Measurements from ENCODE around the gene MS4A6A.
"Not testable (repeated sequence)": the region's sequence is repeated elsewhere in the genome, so short reads cannot be mapped to it uniquely, and the experiment has no call there.

MS4A6A gene

DNA sequence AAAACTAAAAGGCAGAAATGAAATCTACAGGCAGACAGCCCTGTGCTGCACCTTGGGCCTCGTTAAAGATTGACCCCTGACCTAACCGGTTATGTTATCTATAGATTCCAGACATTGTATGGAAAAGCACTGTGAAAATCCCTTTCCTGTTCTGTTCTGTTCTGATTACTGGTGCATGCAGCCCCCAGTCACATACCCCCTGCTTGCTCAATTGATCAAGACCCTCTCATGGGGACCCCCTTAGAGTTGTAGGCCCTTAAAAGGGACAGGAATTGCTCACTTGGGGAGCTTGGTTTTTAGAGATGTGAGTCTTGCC, 2.6 kb upstream of the MS4A6A start:
- peak overlapping the region in 10 of 21 experiments; percentile 8 to 75 (median 38) for H3K27ac ChIP-seq
- H3K4me3 ChIP-seq, result not testable (repeated sequence)

DNA sequence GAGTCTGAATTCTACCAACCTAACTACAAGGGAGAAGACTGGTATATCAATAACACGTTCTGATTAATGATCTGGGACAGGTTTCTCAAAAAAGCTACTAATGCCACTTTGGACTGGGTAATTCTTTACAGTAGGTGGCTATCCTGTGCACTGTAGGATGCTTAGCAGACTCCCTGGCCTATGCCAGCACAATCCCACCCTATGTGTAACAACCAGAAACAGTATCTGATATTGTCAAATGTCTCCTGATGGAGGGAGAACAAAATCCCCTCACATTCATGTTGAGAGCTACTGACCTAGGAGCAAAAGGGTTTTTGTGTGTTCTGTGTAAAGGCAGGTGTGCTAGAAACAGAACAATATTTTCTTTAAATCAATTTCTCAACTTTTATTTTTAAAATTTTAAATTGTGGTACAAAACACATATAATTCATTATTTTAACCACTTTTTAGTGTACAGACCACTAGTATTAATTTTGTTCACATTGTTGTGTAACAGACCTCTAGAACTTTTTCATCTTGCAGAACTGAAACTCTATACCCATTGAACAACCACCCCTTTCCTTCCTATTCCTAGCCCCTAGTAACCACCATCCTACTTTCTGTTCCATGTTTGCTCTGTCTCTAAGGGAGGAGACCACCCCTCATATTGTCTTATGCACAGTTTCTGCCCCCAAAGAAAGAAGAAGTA, 2.1 kb upstream of the MS4A6A start:
- Histone ChIP-seq H3K4me3 (no peak overlapping the region), H3K27ac (peak overlapping the region in 9 of 21 experiments; percentile 15 to 79 (median 43))

DNA sequence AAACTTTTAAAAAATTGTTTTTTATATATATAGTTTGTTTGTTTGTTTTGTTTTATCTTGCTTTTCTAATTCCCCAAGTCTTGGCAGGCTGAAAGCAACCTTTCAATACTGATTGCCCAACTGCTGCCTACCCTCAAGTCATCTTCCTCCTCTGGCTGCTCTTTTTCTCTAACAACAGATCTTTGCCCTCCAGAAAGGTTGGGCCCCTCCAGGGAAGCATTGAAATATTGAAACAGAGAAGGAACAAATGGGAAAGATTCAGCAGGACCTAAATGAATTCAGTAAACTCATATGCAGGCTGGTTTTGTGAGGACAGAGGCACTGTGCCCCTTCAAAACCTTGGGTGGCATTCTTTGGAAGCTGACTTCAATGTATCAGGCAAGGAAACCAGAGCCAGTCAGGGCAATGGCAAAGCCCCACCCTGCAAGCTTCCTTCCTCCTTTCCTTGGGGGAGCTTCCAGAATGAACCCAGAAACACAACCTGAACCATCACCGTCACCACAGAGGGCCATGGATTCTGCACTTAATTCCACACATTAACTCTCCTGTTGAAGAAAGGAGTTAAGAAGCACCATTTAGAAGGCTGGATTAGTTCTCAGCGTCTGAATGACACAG, 815 bp upstream of the MS4A6A start:
- H3K27ac ChIP-seq, result peak overlapping the region in 13 of 21 experiments; percentile 1 to 79 (median 44)
- H3K4me3 ChIP-seq, result no peak overlapping the region

DNA sequence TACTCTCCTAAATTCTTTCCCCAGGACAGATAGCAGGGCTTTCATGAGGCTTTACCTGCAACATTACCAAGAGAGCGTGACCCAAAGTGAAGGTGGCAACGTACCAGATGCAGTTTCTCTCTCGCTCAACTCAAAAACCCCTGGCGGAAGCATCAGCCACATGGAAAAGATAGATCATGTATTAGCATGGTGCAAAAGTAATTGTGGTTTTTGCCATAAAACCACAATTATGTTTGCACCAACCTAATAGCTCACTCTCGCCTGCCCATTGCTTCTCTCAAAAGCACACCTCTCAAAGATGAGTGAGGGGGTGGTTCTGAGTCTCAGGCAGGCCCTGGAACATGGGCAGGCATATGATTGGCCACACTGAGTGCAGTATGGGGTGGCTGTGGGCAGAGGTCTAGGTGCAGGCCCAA, 7.0 kb downstream of the MS4A6A start:
- Histone ChIP-seq H3K27ac (no peak overlapping the region), H3K4me3 (no peak overlapping the region)

DNA sequence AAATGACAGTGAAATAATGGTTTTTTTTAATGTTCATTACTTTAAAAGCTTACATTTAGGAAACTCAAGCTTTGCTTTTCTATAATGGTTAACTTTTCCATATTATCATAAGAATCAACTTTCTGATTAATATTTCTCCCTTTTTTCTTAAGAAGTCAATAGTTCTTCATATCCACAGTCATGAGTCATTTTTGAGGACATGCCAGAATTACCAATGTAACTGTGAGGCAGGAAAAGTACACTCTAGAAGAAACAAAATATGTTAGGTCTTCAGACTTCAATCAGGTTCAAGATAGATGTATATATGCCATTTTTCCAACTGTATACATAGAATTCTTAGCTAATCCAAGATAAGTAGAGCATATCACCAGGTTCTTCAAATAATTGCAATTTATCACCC, 10.9 kb downstream of the MS4A6A start:
- Histone ChIP-seq H3K27ac (no peak overlapping the region), H3K4me3 (no peak overlapping the region)

DNA sequence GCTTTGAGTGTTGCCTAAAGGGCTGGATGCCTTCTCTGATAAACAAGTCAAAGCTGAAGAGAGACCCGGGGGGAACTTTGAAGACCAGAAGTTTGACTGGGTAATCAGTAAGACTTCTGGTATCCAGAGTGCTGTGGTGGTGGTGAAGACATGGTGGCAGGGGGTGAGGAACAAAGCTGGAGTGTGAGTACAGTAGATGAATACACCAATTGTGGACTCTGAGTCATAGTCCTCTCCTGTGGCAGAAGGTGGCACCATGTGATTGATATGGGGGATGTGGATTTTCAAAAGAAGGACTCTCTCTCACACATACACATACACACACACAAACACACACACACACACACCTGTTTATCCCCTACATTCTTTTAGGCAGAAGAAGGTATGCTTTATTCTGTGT, 12.3 kb downstream of the MS4A6A start:
- no peak overlapping the region for H3K27ac ChIP-seq
- H3K4me3 ChIP-seq, result no peak overlapping the region

DNA sequence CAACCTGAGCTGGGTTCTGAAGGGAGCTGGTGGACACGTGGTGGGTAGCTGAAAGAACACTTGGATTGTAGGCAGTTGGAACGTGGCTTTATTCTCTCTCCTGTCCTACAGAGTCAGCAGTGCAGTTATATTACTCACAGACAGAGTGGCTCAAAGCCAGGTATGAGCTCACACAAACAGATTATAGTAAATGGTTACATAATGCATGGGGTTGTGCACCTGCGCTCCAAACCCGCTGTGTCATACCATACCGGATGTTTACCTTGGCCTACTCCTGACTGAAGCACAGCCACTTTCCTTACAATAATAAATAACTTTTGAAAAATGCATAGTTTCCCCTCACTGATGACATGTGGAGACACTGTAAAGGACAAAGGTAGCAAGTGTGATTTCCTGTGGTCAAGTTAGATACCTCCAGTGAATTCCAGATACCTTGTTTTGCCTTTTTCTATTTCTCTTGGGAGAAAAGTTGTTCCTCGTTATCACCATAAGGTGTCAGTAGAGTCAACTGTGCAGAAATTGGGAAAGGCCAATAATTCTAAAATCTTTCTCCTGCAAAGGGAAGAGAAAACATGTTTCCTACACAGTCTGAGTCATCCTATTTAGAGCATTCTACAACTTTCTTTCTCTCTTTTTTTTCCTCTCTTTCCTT, 13.5 kb downstream of the MS4A6A start:
- no peak overlapping the region for H3K4me3 ChIP-seq
- H3K27ac ChIP-seq, result no peak overlapping the region

DNA sequence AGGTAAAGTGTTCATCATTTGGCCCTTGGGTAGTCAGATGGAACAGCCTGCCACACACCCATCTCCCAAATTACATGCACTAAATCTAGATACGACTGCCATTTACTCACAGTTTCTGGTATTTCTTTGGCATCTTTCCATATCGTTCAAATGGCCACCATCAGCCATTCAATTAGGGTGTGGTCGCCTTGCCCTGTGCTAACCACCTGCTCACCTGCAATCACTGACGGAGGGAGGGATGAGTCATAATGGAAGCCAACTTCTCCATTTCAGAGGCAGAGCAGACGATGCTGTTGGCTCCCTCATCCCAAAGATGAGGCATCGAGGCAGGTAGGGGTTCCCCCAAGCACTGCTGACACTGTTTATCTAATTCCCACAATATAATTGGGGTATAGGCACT, 14.6 kb downstream of the MS4A6A start:
- H3K27ac ChIP-seq, result no peak overlapping the region
- no peak overlapping the region for H3K4me3 ChIP-seq

DNA sequence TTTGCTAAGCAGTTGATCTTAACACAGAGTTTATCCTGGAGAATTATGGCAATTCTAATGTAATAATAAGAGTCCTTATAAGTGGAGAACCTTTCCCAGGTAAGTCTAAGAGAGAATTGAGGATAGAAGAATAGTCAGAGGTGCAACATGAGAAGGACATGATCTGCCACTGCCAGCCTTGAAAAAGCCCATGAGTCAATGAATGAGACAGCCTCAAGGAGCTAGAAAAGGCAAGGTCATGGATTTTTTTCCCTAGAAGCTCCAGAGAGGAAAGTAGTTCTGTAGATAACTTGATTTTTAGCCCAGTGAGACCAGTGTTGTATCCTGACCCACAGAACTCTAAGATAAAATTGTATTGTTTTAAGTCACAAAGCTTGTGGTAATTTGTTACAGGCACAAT, 16.9 kb downstream of the MS4A6A start:
- H3K27ac ChIP-seq, result no peak overlapping the region
- H3K4me3 ChIP-seq, result no peak overlapping the region

DNA sequence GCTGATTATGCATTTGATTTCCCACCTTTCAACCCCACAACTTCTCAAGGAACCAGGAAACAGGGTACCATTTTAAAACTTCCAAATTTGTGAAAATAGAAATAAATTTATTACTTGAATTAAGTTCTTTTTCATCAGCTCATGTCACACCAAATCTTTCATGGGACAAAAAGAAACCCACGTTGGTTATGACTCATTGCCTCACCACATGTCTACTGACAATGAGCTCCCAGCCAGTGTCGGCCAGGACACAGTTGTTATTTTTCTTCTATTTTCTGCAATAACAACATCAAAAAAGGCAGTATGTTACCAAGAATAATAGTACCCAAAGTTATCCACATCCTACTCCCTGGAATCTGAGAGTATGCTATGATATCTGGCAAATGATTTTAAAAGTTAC, 17.3 kb downstream of the MS4A6A start:
- Histone ChIP-seq H3K27ac (no peak overlapping the region), H3K4me3 (no peak overlapping the region)

DNA sequence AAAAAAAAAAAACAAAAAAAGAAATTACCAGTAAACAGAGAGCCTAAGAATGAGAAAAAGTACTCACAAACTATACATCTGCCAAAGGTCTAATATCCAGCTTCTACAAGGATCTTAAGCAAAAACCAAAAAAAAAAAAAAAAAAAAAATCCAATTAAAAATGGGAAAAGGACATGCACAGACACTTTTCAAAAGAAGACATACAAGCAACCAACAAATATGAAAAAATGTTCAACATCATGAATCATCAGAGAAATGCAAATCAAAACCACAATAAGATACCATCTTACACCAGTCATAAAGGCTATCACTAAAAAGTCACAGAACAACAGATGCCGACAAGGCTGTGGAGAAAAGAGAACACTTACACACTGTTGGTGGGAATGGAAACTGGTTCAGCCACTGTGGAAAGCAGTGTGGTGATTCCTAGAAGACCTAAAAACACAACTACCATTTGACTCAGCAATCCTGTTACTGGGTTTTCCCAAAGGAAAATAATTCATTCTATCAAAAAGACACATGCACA, 18.3 kb downstream of the MS4A6A start:
- no peak overlapping the region for H3K4me3 ChIP-seq
- no peak overlapping the region for H3K27ac ChIP-seq

DNA sequence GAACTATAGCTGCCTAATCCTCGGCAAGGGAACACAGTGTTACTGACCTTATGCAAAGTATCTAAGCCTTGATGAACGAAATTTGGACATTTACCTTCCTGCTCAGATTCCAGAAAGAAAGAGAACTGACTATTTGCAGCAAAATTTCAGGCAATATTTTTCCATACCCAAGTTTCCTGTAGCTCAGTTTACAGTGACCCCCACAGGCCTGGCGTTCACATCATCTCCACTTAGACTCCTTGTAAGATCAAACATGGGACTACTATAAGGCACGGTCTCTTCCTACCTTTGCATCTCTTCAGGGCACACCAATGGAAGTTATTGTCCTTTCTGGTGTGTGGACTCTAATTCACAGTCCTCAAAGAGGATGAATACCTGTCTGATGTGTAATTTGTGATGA, 21.1 kb downstream of the MS4A6A start:
- Histone ChIP-seq H3K4me3 (no peak overlapping the region), H3K27ac (no peak overlapping the region)

DNA sequence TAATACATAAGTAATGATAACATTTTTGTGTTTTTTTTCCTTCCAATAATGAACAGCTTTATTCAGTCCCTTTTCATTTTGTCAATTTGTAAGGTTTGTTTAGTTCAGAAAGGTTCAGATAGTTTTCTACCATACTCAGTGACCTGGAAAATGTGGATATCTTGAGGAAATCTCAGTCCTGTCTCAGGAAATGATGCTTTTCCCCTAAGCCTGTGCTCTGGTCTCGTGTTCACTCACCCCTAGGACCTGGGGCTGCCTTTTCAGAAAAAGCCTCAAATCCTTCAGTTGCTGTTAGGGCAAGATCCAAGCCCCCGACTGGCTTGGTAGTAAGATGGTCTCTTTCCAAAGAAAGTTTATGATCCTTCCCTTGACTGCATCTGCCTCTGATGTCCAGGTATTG, 21.8 kb downstream of the MS4A6A start:
- H3K4me3 ChIP-seq, result no peak overlapping the region
- peak overlapping the region in 1 of 21 experiments; percentile 8 for H3K27ac ChIP-seq

DNA sequence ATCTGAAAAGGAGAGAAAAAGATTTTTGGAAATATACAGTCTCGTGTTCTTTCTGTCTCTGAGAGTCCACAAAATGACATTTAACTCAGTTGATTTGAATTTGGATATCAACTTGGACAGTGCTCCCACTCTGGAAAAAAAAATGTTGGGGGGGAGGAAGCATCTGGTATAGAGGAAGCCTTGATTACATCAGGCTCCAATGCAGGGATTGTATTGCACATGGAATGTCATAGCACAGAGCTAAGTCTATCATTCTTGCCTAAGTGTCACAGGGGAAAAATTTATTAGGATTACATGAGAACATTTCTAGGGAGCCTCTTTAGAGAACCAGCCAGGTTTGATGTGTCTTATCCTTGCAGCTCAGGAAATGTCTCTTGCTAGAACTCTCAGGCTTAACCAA, 23.0 kb downstream of the MS4A6A start:
- Histone ChIP-seq H3K4me3 (no peak overlapping the region), H3K27ac (no peak overlapping the region)

DNA sequence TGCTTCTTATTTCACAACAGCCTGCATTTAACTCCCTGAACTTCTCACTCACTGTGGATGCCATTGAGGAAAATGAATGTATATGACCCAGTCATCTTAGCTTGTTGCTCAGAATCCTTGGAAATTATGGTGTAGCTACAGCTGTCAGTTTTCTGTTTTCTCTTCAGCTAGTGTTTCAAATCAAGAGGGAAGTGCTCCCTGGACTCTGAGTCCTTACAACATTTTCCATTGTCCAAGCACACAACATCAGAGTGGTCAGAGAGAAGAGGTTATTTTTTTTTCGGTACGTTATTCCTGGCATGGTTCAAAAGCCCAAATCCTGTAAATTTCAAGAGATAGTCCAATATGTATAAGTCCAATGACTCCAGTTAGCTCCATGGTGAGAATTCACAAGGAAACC, 23.6 kb downstream of the MS4A6A start:
- H3K27ac ChIP-seq, result no peak overlapping the region
- no peak overlapping the region for H3K4me3 ChIP-seq

DNA sequence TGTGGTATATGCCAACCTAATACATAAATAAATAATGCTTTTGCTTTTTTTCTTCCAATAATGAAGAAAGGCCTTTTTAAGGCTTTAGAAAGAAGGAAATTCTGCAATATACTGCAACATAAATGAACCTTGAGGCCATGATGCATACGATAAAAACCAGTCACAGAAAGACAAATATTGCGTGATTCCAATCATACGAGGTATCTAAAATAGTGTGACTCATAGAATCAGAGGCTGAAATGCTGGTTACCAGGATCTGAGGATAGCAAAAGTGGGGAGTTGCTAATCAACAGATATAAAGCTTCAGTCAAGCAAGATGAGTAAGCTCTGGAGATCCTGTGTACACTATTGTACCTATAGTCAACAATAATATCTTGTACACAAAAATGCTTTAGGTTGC, 24.2 kb downstream of the MS4A6A start:
- H3K27ac ChIP-seq, result no peak overlapping the region
- H3K4me3 ChIP-seq, result no peak overlapping the region

DNA sequence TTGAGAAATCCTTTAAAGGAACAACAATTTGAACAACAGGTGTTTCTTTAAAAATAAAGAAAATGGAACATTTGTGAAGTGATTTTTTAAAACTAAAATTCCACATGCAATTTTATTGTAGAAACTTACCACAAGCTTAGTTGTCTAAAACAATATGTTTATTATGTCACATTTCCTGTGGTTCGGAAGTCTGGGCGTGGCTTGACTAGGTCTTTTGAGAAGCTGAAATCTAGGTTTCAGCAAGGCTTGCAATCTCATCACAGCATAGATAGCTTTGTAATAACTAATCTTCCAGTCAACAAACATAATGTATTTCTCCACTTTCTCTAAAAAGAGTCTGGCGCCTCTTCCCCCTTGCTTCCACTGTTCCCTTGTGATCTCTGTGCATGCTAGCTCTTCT, 27.0 kb downstream of the MS4A6A start:
- Histone ChIP-seq H3K4me3 (no peak overlapping the region), H3K27ac (no peak overlapping the region)

DNA sequence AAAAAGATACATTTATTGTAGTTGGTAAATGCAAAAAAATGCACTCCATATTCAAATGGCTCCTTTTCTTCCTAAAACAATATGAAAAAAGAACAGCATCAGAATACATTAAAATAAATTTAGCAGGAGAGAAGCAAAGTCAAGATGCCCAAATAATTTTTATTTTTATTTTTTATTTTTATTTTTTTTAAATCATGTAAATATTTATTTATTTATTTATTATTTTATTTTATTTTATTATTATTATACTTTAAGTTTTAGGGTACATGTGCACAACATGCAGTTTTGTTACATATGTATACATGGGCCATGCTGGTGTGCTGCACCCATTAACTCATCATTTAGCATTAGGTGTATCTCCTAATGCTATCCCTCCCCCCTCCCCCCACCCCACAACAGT, 30.2 kb downstream of the MS4A6A start:
- H3K27ac ChIP-seq, H3K4me3 ChIP-seq: not testable (repeated sequence)

DNA sequence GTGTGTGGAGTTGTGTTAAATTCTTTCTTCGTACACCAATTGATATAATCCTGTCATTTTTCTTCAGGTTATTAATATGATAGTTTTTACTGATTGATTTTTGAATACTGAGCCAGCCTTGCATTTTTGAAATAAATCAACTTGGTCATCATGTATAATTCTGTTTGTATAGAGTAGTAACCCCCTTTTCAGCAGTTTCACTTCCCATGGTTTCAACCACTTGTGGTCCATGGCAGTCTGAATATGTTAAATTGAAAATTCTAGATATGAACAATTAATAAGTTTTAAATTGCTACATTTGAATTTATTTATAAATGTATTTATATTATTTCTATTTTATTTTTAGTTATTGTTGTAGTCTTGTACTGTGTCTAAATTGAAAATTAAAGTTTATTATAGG, 32.6 kb downstream of the MS4A6A start:
- Histone ChIP-seq H3K27ac (no peak overlapping the region), H3K4me3 (no peak overlapping the region)

DNA sequence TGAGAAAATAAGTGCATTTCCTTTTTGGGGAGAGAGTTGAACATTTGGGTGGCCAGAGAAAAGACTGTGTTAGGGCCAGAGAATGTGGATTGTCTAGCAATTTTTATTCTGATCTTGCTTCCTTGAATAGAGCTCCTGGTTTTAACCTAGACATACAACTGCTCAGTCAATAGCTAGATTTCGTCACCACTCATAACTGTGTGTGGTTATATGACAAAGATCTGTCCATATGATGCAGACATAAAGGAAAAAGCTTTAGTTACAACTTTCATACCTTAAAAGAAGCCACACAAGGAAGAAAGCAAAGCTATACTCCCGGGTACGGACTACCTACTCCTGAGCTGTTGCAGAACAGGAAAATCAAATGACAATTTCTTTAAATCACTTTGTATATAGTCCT, 37.2 kb downstream of the MS4A6A start:
- no peak overlapping the region for H3K27ac ChIP-seq

DNA sequence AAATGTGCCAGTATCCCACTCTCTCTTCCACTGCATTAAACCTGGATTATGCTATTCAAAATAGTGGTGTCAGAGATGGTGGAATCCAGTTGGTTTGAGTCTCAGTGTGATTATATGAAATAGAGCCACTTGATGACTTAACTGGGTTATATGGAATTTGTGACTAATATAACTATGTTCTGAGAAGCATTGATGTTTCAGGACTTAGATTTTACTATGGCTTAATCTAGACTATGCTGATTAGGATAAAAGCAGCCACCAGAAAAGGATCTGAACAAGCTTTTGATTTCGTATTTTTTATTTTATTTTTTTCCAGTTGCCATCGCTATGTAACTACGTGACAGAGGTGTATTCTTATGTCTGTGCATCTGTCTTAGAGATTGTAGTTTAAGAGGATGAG, 39.1 kb downstream of the MS4A6A start:
- H3K4me3 ChIP-seq, result no peak overlapping the region
- H3K27ac ChIP-seq, result no peak overlapping the region

More for the DNA sequence above, 37.2 kb downstream of the MS4A6A start:
- no peak overlapping the region for H3K4me3 ChIP-seq
